Aorta (tissue), 5 donors: ENCODE measurements around the gene EPG5. TPM values are rescaled to one million over a fixed set of nuclear protein-coding genes. Genes with fewer than 3 reads are reported as not detected.

ENCODE experiments used
- ATAC-seq: fragments of 200-7000 bp; cut with Tn5 transposase; one replicate; pipeline ENCODE4 v1.9.1; 2022; ENCODE audit warnings: moderate library complexity; ENCODE audit not compliant: low FRiP score
- DNase-seq, 2 donors: peaks; one replicate each; pipeline ENCODE4 v3.0.0-alpha.2; 2020
- H3K27ac ChIP-seq, 2 donors: one replicate each; pipeline ENCODE4 v1.5.1; 2013; ENCODE audit warnings: low read length in 2 of 2, mild to moderate bottlenecking in 2 of 2, moderate library complexity in 2 of 2, control low read depth in 1 of 2, inconsistent platforms in 1 of 2, low read depth in 1 of 2
- H3K27me3 ChIP-seq, 2 donors: one replicate each; pipeline ENCODE4 v1.6.1; 2013; ENCODE audit warnings: control low read depth in 1 of 2, low read length in 1 of 2, mild to moderate bottlenecking in 1 of 2, moderate library complexity in 1 of 2; ENCODE audit not compliant: insufficient read depth in 2 of 2, control insufficient read depth in 1 of 2
- H3K36me3 ChIP-seq, 2 donors: one replicate each; pipeline ENCODE4 v1.6.1; 2013; ENCODE audit warnings: control low read depth in 1 of 2, low read length in 1 of 2, mild to moderate bottlenecking in 1 of 2; ENCODE audit not compliant: insufficient read depth in 2 of 2, control insufficient read depth in 1 of 2
- H3K4me1 ChIP-seq, 2 donors: one replicate each; pipeline ENCODE4 v1.6.1; 2013; ENCODE audit warnings: low read length in 2 of 2, control low read depth in 1 of 2, mild to moderate bottlenecking in 1 of 2, moderate library complexity in 1 of 2; ENCODE audit not compliant: insufficient read depth in 2 of 2, control insufficient read depth in 1 of 2
- H3K4me3 ChIP-seq, 2 donors: one replicate each; pipeline ENCODE4 v1.5.1; 2013; ENCODE audit warnings: low read length in 2 of 2, control low read depth in 1 of 2, mild to moderate bottlenecking in 1 of 2
- H3K9me3 ChIP-seq: one replicate; pipeline ENCODE4 v1.6.1; 2013; ENCODE audit warnings: mild to moderate bottlenecking, low read length; ENCODE audit not compliant: control insufficient read depth
- WGBS, 2 donors: extraction: QIAGEN DNeasy Blood & Tissue Kit; methylation state at CpG; one replicate each; pipeline ENCODE4 v1.1.7; 2013; 5-methylcytosine and 5-hydroxymethylcytosine counted together
- intact Hi-C, 2 donors: fragments of 100-400 bp; cut with DNase I; formaldehyde crosslinking; loops; one replicate each; pipeline versions ENCODE4 v1.14.2 to v1.15.0; 2022
- polyA plus RNA-seq, 2 donors: library from polyadenylated mRNA; stranded (reverse); fragments of 200-250 nt; gene quantifications; one replicate each; pipeline ENCODE4 v1.2.3, GENCODE V29; 2013
- total RNA-seq, 2 donors: library from RNA; stranded (reverse); fragmentation: NEBNext Ultra II Directional; extraction: Animal tissue kit (Norgen Biotek cat#: 25700); gene quantifications; one replicate each; pipeline ENCODE4 v1.2.1, GENCODE V29; 2021
- donor health status: healthy with polysubstance abuse.
- donor health status: Bipolar disorder and iron deficiency.
- donor health status: DM: no; HTN: no; CAD: no.
- donor health status: DM: no; HTN: no; CAD: no.
- donor health status: DM: yes; HTN: yes; CAD: no.

The EPG5 gene
- total and polyA plus RNA-seq, 4 donors: 2.5 to 37.3 (median 19.8) TPM

DNA sequence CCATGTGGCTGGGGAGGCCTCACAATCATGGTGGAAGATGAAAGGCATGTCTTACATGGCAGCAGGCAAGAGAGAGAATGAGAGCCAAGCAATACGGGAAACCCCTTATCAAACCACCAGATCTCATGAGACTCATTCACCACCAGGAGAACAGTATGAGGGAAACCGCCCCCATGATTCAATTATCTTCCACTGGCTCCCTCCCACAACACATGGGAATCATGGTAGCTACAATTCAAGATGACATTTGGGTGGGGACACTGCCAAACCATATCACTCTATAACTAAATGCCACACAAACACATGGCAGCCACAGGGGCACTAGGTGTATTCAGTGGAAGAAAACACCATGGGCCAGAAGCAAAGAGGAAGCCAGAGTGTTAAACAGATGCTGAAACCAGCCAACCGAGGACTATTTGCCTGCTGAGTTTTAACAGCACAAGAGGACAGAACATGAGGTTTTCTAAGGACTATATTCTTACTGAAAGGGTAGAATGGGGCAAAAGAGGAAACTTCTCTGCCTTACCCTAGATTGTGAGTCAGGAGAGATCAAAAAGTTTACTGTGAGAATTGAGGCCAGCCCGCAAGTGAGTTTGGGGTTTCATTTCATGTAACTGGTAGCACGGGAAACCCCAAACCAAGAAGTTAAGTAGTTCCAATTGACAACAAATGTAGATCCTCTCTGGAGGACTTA lies 92.5 kb downstream of the EPG5 start:
- WGBS, 2 donors: 84 to 88% methylated on average over 5 of the region's 5 CpGs
- H3K4me1 ChIP-seq: no peaks in the 10 kb centered on the region
- DNase-seq: no peak
- no peak for ATAC-seq
- no peaks in the 10 kb centered on the region for H3K9me3 ChIP-seq
- no peak overlapping the region for H3K27ac ChIP-seq
- no peak overlapping the region for H3K4me3 ChIP-seq
- peaks cover 4 to 9% of the 10 kb centered on the region in 2 donors for H3K36me3 ChIP-seq
- intact Hi-C loops: no loop called here
- H3K27me3 ChIP-seq: no peaks in the 10 kb centered on the region

- no peak overlapping the region for H3K27ac ChIP-seq
- intact Hi-C loops: no loop called here
- peaks cover 4 to 9% of the 10 kb centered on the region in 2 donors for H3K36me3 ChIP-seq
- no peaks in the 10 kb centered on the region for H3K9me3 ChIP-seq
- H3K27me3 ChIP-seq: no peaks in the 10 kb centered on the region
- 85% methylated on average over 5 of the region's 5 CpGs for WGBS, 2 donors
- ATAC-seq (no peak), DNase-seq (no peak)
- no peak overlapping the region for H3K4me3 ChIP-seq
- no peaks in the 10 kb centered on the region for H3K4me1 ChIP-seq
Observed at GRCh38 chr18:45871431-45872084, 95.6 kb downstream of the EPG5 start.

DNA sequence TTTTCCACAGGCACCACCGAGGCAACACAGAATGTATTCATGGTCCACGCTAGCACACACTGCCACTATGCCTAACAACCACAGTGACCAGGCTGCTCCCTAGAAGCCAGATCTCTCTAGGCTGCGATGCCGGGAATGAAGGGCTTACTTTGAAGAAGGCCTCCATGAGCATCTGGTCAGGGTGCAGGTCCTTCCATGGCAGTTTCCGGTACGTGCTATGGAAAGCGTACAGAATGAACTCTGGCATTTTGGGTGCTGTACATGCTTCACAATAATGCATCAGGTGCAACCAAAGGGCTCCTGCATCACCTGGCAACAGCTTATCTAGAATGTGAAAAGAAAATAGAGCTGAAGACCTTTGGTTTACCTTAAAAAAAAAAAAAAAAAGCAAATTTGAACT lies 96.7 kb downstream of the EPG5 start:
- peaks cover 2 to 9% of the 10 kb centered on the region in 2 donors for H3K36me3 ChIP-seq
- no peaks in the 10 kb centered on the region for H3K9me3 ChIP-seq
- ATAC-seq (no peak), DNase-seq (no peak)
- WGBS, 2 donors: 93% methylated on average over 7 of the region's 7 CpGs
- H3K27me3 ChIP-seq: no peaks in the 10 kb centered on the region
- intact Hi-C loops: no loop called here
- no peak overlapping the region for H3K27ac ChIP-seq
- no peak overlapping the region for H3K4me3 ChIP-seq
- H3K4me1 ChIP-seq: no peaks in the 10 kb centered on the region

- intact Hi-C loops: loop anchor here in 1 of 2 donors (10.0 kb wide), 1 partner anchor 981 kb away; no protein-coding TSS in a partner anchor
- H3K9me3 ChIP-seq: no peaks in the 10 kb centered on the region
- no peaks in the 10 kb centered on the region for H3K27me3 ChIP-seq
- peaks cover 4 to 9% of the 10 kb centered on the region in 2 donors for H3K36me3 ChIP-seq
- no peak overlapping the region for H3K27ac ChIP-seq
- DNase-seq (no peak), ATAC-seq (no peak)
- 97 to 98% methylated on average over 5 of the region's 5 CpGs for WGBS, 2 donors
- H3K4me3 ChIP-seq: no peak overlapping the region
- no peaks in the 10 kb centered on the region for H3K4me1 ChIP-seq
Observed at GRCh38 chr18:45865466-45865865, 101.7 kb downstream of the EPG5 start.

DNA sequence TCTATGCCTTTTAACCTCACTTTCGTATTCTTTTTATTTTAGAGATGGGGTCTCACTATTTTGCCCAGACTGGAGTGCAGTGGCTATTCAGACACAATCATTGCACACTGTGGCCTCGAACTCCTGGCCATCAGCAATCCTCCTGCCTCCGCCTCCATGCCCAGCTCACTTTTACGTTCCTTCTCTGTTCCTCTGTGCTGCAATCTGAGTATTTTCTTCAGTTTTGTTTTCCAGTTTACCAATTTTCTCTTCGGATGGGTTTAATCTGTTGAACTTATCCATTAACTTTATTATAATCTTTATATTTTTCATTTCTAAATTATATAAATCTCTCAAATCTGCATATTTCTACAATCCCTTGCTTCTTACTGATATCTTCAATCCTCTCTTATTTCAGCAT lies 103.0 kb downstream of the EPG5 start:
- no peaks in the 10 kb centered on the region for H3K9me3 ChIP-seq
- no peaks in the 10 kb centered on the region for H3K4me1 ChIP-seq
- no peak for ATAC-seq
- peaks cover 8 to 12% of the 10 kb centered on the region in 2 donors for H3K36me3 ChIP-seq
- H3K27ac ChIP-seq: no peak overlapping the region
- intact Hi-C loops: loop anchor here in 1 of 2 donors (10.0 kb wide), 1 partner anchor 979 kb away; no protein-coding TSS in a partner anchor
- WGBS, 2 donors: 99 to 100% methylated on average over 5 of the region's 5 CpGs
- H3K4me3 ChIP-seq: no peak overlapping the region
- no peaks in the 10 kb centered on the region for H3K27me3 ChIP-seq
- DNase-seq: no peak

GRCh38 chr18:45863469-45863868 lies 103.7 kb downstream of the EPG5 start:
- no peak for ATAC-seq
- no peaks in the 10 kb centered on the region for H3K9me3 ChIP-seq
- WGBS, 2 donors: 79 to 85% methylated on average over 1 of the region's 1 CpG
- no peak overlapping the region for H3K27ac ChIP-seq
- no peaks in the 10 kb centered on the region for H3K4me1 ChIP-seq
- intact Hi-C loops: loop anchor here in 1 of 2 donors (10.0 kb wide), 1 partner anchor 979 kb away; no protein-coding TSS in a partner anchor
- DNase-seq: no peak
- H3K4me3 ChIP-seq: no peak overlapping the region
- H3K36me3 ChIP-seq: peaks cover 9 to 12% of the 10 kb centered on the region in 2 donors
- H3K27me3 ChIP-seq: no peaks in the 10 kb centered on the region

DNA sequence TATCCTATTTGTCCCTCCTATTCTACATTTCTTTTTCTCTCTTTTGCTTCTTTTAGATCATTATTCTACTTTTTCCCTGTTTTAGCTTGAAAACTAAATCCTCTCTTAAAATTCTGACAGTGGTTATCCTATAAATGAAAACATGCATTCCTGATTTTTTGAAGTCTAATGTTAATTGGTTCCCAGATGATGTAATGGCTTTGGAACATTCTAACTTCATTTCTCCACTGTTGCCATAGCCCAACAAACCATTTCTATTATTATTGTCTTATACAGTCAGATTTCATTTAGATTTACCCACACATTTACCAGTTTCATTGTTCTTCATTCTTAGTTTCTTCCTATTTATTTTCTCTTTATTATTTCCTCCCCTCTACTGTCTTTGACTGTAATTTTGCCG lies 105.2 kb downstream of the EPG5 start:
- Histone ChIP-seq H3K36me3 (peaks cover 12% of the 10 kb centered on the region in 2 donors), H3K27me3 (no peaks in the 10 kb centered on the region), H3K4me3 (no peak overlapping the region), H3K4me1 (no peaks in the 10 kb centered on the region), H3K27ac (no peak overlapping the region), H3K9me3 (no peaks in the 10 kb centered on the region)
- 96 to 98% methylated on average over 1 of the region's 1 CpG for WGBS, 2 donors
- intact Hi-C loops: loop anchor here in 1 of 2 donors (10.0 kb wide), 1 partner anchor 977 kb away; no protein-coding TSS in a partner anchor
- ATAC-seq: no peak
- no peak for DNase-seq

DNA sequence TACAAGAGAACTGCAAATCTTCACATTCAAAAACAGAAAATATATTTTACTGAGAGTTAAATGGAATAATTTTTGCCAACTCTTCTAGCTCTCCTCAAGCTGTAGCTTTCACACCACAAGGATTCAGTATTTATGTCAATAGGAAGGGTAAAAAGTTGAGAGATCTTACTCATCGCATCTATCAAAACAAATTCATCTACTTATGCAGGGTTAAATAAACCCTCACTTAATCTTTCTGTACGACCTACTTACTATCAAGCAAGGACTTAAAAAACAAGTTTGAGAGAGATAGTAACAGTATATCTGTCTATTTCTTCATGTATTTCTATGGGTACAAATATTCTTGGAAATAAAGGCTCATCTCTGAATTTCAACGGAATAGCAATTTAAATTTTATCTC lies 106.2 kb downstream of the EPG5 start:
- peaks cover 12% of the 10 kb centered on the region in 2 donors for H3K36me3 ChIP-seq

More for the DNA sequence above, 106.2 kb downstream of the EPG5 start:
- DNase-seq (no peak), ATAC-seq (no peak)
- Histone ChIP-seq H3K9me3 (no peaks in the 10 kb centered on the region), H3K4me3 (no peak overlapping the region), H3K27ac (no peak overlapping the region), H3K4me1 (no peaks in the 10 kb centered on the region), H3K27me3 (no peaks in the 10 kb centered on the region)
- intact Hi-C loops: loop anchor here in 1 of 2 donors (10.0 kb wide), 1 partner anchor 976 kb away; no protein-coding TSS in a partner anchor
- WGBS, 2 donors: 81 to 83% methylated on average over 3 of the region's 3 CpGs
